ENCODE data around the gene PLET1. TPM values are rescaled to one million over a fixed set of nuclear protein-coding genes. Genes with fewer than 3 reads are reported as not detected.

Gene PLET1
- total and polyA plus RNA-seq, 4 donors = not detected

GRCh38 chr11:112278803-112279202, 18.1 kb upstream of the PLET1 start:
- WGBS, 2 donors = 86 to 88% methylated on average over 3 of the region's 3 CpGs
- no peak for ATAC-seq (ENCODE audit: low FRiP score)
- intact Hi-C loops (cut with DNase I) = loop anchor here in 1 of 2 donors (10.0 kb wide), 1 partner anchor 164 kb away; no protein-coding TSS in a partner anchor

GRCh38 chr11:112277941-112278340, 17.3 kb upstream of the PLET1 start:
- ATAC-seq (ENCODE audit: low FRiP score) (no peak), DNase-seq (no peak)
- Histone ChIP-seq H3K36me3 (ENCODE audit: control insufficient read depth in 1 of 2, insufficient read depth in 2 of 2, low read length in 1 of 2) (no peaks in the 10 kb centered on the region), H3K4me1 (ENCODE audit: control insufficient read depth in 1 of 2, insufficient read depth in 2 of 2, low read length in 2 of 2) (no peaks in the 10 kb centered on the region), H3K27ac (ENCODE audit: low read depth in 1 of 2, low read length in 2 of 2) (no peak overlapping the region), H3K4me3 (ENCODE audit: low read length in 2 of 2) (no peak overlapping the region), H3K27me3 (ENCODE audit: control insufficient read depth in 1 of 2, insufficient read depth in 2 of 2, low read length in 1 of 2) (no peaks in the 10 kb centered on the region), H3K9me3 (ENCODE audit: control insufficient read depth, low read length) (no peaks in the 10 kb centered on the region)
- intact Hi-C loops (cut with DNase I) = loop anchor here in 1 of 2 donors (10.0 kb wide), 1 partner anchor 163 kb away; no protein-coding TSS in a partner anchor

More at GRCh38 chr11:112278803-112279202, 18.1 kb upstream of the PLET1 start:
- H3K27me3 ChIP-seq (ENCODE audit: control insufficient read depth in 1 of 2, insufficient read depth in 2 of 2, low read length in 1 of 2) = no peaks in the 10 kb centered on the region
- no peaks in the 10 kb centered on the region for H3K36me3 ChIP-seq (ENCODE audit: control insufficient read depth in 1 of 2, insufficient read depth in 2 of 2, low read length in 1 of 2)
- DNase-seq = no peak
- no peak overlapping the region for H3K4me3 ChIP-seq (ENCODE audit: low read length in 2 of 2)
- H3K4me1 ChIP-seq (ENCODE audit: control insufficient read depth in 1 of 2, insufficient read depth in 2 of 2, low read length in 2 of 2) = no peaks in the 10 kb centered on the region
- H3K27ac ChIP-seq (ENCODE audit: low read depth in 1 of 2, low read length in 2 of 2) = no peak overlapping the region
- no peaks in the 10 kb centered on the region for H3K9me3 ChIP-seq (ENCODE audit: control insufficient read depth, low read length)

- intact Hi-C loops (cut with DNase I) = loop anchor here in 1 of 2 donors (10.0 kb wide), 1 partner anchor 162 kb away; no protein-coding TSS in a partner anchor
- Histone ChIP-seq H3K9me3 (ENCODE audit: control insufficient read depth, low read length) (no peaks in the 10 kb centered on the region), H3K4me3 (ENCODE audit: low read length in 2 of 2) (no peak overlapping the region), H3K27ac (ENCODE audit: low read depth in 1 of 2, low read length in 2 of 2) (no peak overlapping the region), H3K36me3 (ENCODE audit: control insufficient read depth in 1 of 2, insufficient read depth in 2 of 2, low read length in 1 of 2) (no peaks in the 10 kb centered on the region), H3K4me1 (ENCODE audit: control insufficient read depth in 1 of 2, insufficient read depth in 2 of 2, low read length in 2 of 2) (no peaks in the 10 kb centered on the region), H3K27me3 (ENCODE audit: control insufficient read depth in 1 of 2, insufficient read depth in 2 of 2, low read length in 1 of 2) (no peaks in the 10 kb centered on the region)
- DNase-seq (no peak), ATAC-seq (ENCODE audit: low FRiP score) (no peak)
- 71 to 82% methylated on average over 1 of the region's 1 CpG for WGBS, 2 donors
Measured at GRCh38 chr11:112277029-112277428, 16.4 kb upstream of the PLET1 start.

DNA sequence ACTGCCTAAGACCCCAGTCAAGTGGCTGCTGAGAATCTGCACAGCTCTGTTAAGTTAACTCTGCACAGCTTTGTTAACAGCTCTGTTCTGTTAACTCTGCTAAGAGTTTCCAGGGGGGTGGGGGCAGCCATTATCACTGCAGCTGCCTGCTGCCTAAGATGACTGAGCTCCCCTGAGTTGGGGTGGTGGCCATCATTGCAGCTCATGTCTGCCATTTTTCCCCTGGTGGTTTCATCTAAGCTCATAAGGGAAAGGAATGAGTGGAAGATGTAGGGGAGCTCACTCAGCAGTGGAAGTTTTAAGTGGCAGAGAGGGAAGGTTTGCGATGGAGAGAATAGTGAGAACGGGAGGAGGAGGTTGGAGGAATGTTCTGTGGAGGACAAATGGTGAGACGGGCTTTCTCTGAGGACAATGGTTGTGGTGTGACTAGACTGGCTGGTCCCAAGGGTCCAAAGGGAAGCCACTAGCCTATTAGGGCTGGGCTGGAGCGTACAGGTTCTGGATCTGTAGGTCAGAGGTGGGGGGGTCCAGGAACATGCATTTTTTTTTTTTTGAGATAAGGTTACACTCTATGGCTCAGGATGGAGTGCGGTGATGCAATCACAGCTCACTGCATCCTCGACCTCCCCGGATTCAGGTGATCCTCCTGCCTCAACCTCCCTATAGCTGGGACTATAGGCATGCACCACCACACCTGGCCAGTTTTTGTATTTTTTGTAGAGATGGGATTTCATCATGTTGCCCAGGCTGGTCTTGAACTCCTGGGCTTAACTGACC, 13.5 kb upstream of the PLET1 start:
- Histone ChIP-seq H3K36me3 (ENCODE audit: control insufficient read depth in 1 of 2, insufficient read depth in 2 of 2, low read length in 1 of 2) (no peaks in the 10 kb centered on the region), H3K4me1 (ENCODE audit: control insufficient read depth in 1 of 2, insufficient read depth in 2 of 2, low read length in 2 of 2) (no peaks in the 10 kb centered on the region), H3K4me3 (ENCODE audit: low read length in 2 of 2) (no peak overlapping the region), H3K27ac (ENCODE audit: low read depth in 1 of 2, low read length in 2 of 2) (no peak overlapping the region), H3K9me3 (ENCODE audit: control insufficient read depth, low read length) (no peaks in the 10 kb centered on the region), H3K27me3 (ENCODE audit: control insufficient read depth in 1 of 2, insufficient read depth in 2 of 2, low read length in 1 of 2) (no peaks in the 10 kb centered on the region)
- 93 to 95% methylated on average over 7 of the region's 7 CpGs for WGBS, 2 donors
- no peak for ATAC-seq (ENCODE audit: low FRiP score)
- no peak for DNase-seq
- intact Hi-C loops (cut with DNase I) = loop anchor here in 1 of 2 donors (10.0 kb wide), 1 partner anchor 159 kb away; no protein-coding TSS in a partner anchor

DNA sequence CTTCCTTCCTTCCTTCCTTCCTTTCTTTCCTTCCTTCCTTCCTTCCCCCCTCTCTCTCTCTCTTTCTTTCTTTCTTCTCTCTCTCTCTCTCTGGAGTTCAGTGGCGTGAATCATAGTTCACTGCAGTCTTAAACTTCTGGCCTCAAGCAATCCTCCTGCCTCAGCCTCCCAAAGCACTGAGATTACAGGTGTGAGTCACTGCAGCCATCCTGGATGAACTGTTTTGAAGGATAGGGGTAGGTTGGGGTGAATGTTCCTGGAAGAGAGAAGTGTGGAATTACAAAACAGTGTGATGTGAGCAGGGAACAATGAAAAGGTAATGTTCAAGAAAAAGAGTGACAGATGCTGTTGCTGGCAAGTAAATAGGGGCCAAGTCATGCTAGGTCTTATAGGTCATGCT, 12.4 kb upstream of the PLET1 start:
- intact Hi-C loops (cut with DNase I) = loop anchor here in 1 of 2 donors (10.0 kb wide), 1 partner anchor 158 kb away; no protein-coding TSS in a partner anchor
- Histone ChIP-seq H3K4me3 (ENCODE audit: low read length in 2 of 2) (no peak overlapping the region), H3K9me3 (ENCODE audit: control insufficient read depth, low read length) (no peaks in the 10 kb centered on the region), H3K4me1 (ENCODE audit: control insufficient read depth in 1 of 2, insufficient read depth in 2 of 2, low read length in 2 of 2) (no peaks in the 10 kb centered on the region), H3K27ac (ENCODE audit: low read depth in 1 of 2, low read length in 2 of 2) (no peak overlapping the region), H3K36me3 (ENCODE audit: control insufficient read depth in 1 of 2, insufficient read depth in 2 of 2, low read length in 1 of 2) (no peaks in the 10 kb centered on the region), H3K27me3 (ENCODE audit: control insufficient read depth in 1 of 2, insufficient read depth in 2 of 2, low read length in 1 of 2) (no peaks in the 10 kb centered on the region)
- ATAC-seq (ENCODE audit: low FRiP score) = no peak
- WGBS, 2 donors = 86 to 97% methylated on average over 1 of the region's 1 CpG
- no peak for DNase-seq

- Histone ChIP-seq H3K4me3 (ENCODE audit: low read length in 2 of 2) (no peak overlapping the region), H3K4me1 (ENCODE audit: control insufficient read depth in 1 of 2, insufficient read depth in 2 of 2, low read length in 2 of 2) (no peaks in the 10 kb centered on the region), H3K27ac (ENCODE audit: low read depth in 1 of 2, low read length in 2 of 2) (no peak overlapping the region), H3K36me3 (ENCODE audit: control insufficient read depth in 1 of 2, insufficient read depth in 2 of 2, low read length in 1 of 2) (no peaks in the 10 kb centered on the region), H3K27me3 (ENCODE audit: control insufficient read depth in 1 of 2, insufficient read depth in 2 of 2, low read length in 1 of 2) (no peaks in the 10 kb centered on the region), H3K9me3 (ENCODE audit: control insufficient read depth, low read length) (no peaks in the 10 kb centered on the region)
- intact Hi-C loops (cut with DNase I) = loop anchor here in 1 of 2 donors (10.0 kb wide), 1 partner anchor 156 kb away; no protein-coding TSS in a partner anchor
- DNase-seq = no peak
- ATAC-seq (ENCODE audit: low FRiP score) = no peak
- 93 to 96% methylated on average over 4 of the region's 4 CpGs for WGBS, 2 donors
Measured at GRCh38 chr11:112271242-112271641, 10.6 kb upstream of the PLET1 start.

GRCh38 chr11:112270551-112271180, 10.0 kb upstream of the PLET1 start:
- Histone ChIP-seq H3K36me3 (ENCODE audit: control insufficient read depth in 1 of 2, insufficient read depth in 2 of 2, low read length in 1 of 2) (no peaks in the 10 kb centered on the region), H3K4me3 (ENCODE audit: low read length in 2 of 2) (no peak overlapping the region), H3K27me3 (ENCODE audit: control insufficient read depth in 1 of 2, insufficient read depth in 2 of 2, low read length in 1 of 2) (no peaks in the 10 kb centered on the region), H3K27ac (ENCODE audit: low read depth in 1 of 2, low read length in 2 of 2) (no peak overlapping the region), H3K9me3 (ENCODE audit: control insufficient read depth, low read length) (no peaks in the 10 kb centered on the region), H3K4me1 (ENCODE audit: control insufficient read depth in 1 of 2, insufficient read depth in 2 of 2, low read length in 2 of 2) (no peaks in the 10 kb centered on the region)
- intact Hi-C loops (cut with DNase I) = loop anchor here in 1 of 2 donors (10.0 kb wide), 1 partner anchor 156 kb away; no protein-coding TSS in a partner anchor
- 53% methylated on average over 12 of the region's 12 CpGs for WGBS, 2 donors
- no peak for ATAC-seq (ENCODE audit: low FRiP score)
- no peak for DNase-seq

- Histone ChIP-seq H3K9me3 (ENCODE audit: control insufficient read depth, low read length) (no peaks in the 10 kb centered on the region), H3K4me1 (ENCODE audit: control insufficient read depth in 1 of 2, insufficient read depth in 2 of 2, low read length in 2 of 2) (no peaks in the 10 kb centered on the region), H3K27me3 (ENCODE audit: control insufficient read depth in 1 of 2, insufficient read depth in 2 of 2, low read length in 1 of 2) (no peaks in the 10 kb centered on the region), H3K36me3 (ENCODE audit: control insufficient read depth in 1 of 2, insufficient read depth in 2 of 2, low read length in 1 of 2) (no peaks in the 10 kb centered on the region), H3K4me3 (ENCODE audit: low read length in 2 of 2) (no peak overlapping the region), H3K27ac (ENCODE audit: low read depth in 1 of 2, low read length in 2 of 2) (no peak overlapping the region)
- no peak for DNase-seq
- no peak for ATAC-seq (ENCODE audit: low FRiP score)
- intact Hi-C loops (cut with DNase I) = no loop called here
- 89 to 91% methylated on average over 6 of the region's 6 CpGs for WGBS, 2 donors
Measured at GRCh38 chr11:112269139-112269538, 8.5 kb upstream of the PLET1 start.

Measured in aorta (tissue), 5 donors.